HepG2 (cell line): Measurements from ENCODE around the gene B4GALT5. TPM values are rescaled to one million over a fixed set of nuclear protein-coding genes. Genes with fewer than 3 reads are reported as not detected.

Experiments
- BRCA1 ChIP-seq: sonication (generic); formaldehyde crosslinking; IDR thresholded peaks from 2 replicates; pipeline ENCODE4 v1.4.0; 2020; ENCODE audit warnings: missing genetic modification reagents
- CBX5 ChIP-seq: sonication (generic); formaldehyde crosslinking; IDR thresholded peaks from 2 replicates; pipeline ENCODE4 v1.4.0; 2020; ENCODE audit warnings: missing genetic modification reagents, borderline replicate concordance
- EP300 ChIP-seq, 3 experiments: sonication (generic) in 1 of 3; formaldehyde crosslinking in 1 of 3; IDR thresholded peaks; 2 replicates each; pipeline versions ENCODE4 v1.5.1 to v1.6.1; 2011 to 2020; ENCODE audit warnings: low read depth in 2 of 3, low read length in 2 of 3, borderline replicate concordance in 1 of 3, improper control_type of control experiment in 1 of 3, mild to moderate bottlenecking in 1 of 3, missing genetic modification reagents in 1 of 3, moderate library complexity in 1 of 3
- FOXK2 ChIP-seq: fragments of 450-650 bp; IDR thresholded peaks from 2 replicates; pipeline ENCODE4 v1.6.1; 2016
- JUND ChIP-seq: sonication (generic); formaldehyde crosslinking; IDR thresholded peaks from 2 replicates; pipeline ENCODE4 v1.8.0; 2022; ENCODE audit warnings: mild to moderate bottlenecking, missing genetic modification reagents
- KLF13 ChIP-seq: sonication (generic); formaldehyde crosslinking; IDR thresholded peaks from 2 replicates; pipeline ENCODE4 v1.4.0; 2020; ENCODE audit warnings: mild to moderate bottlenecking, missing genetic modification reagents
- LCORL ChIP-seq, 2 experiments: fragments of 450-650 bp in 1 of 2; sonication (generic) in 1 of 2; formaldehyde crosslinking in 1 of 2; IDR thresholded peaks; 2 replicates each; pipeline versions ENCODE4 v1.5.0 to v1.6.1; 2017 to 2020; ENCODE audit warnings: antibody characterized with exemption in 1 of 2, missing genetic modification reagents in 1 of 2
- MATR3 ChIP-seq: sonication (generic); formaldehyde crosslinking; IDR thresholded peaks from 2 replicates; pipeline ENCODE4 v1.4.0; 2020; ENCODE audit warnings: missing genetic modification reagents
- PAXIP1 ChIP-seq: sonication (generic); formaldehyde crosslinking; conservative IDR thresholded peaks from 2 replicates; pipeline ENCODE4 v1.4.0; 2020; ENCODE audit warnings: mild to moderate bottlenecking, missing genetic modification reagents, moderate library complexity
- PPARG ChIP-seq: conservative IDR thresholded peaks from 2 replicates; pipeline ENCODE4 v1.6.1; 2016; ENCODE audit warnings: missing biosample characterization, missing genetic modification reagents
- SOX5 ChIP-seq: IDR thresholded peaks from 2 replicates; pipeline ENCODE4 v1.6.1; 2016; ENCODE audit warnings: borderline replicate concordance
- ZFP91 ChIP-seq: sonication (generic); formaldehyde crosslinking; IDR thresholded peaks from 2 replicates; pipeline ENCODE4 v1.9.0; 2022; ENCODE audit warnings: missing genetic modification reagents, mild to moderate bottlenecking, borderline replicate concordance
- ZKSCAN5 ChIP-seq: sonication (generic); formaldehyde crosslinking; IDR thresholded peaks from 2 replicates; pipeline ENCODE4 v1.5.1; 2020; ENCODE audit warnings: mild to moderate bottlenecking, missing genetic modification reagents
- ZNF280D ChIP-seq: sonication (generic); formaldehyde crosslinking; IDR thresholded peaks from 2 replicates; pipeline ENCODE4 v1.5.1; 2020; ENCODE audit warnings: mild to moderate bottlenecking, missing genetic modification reagents
- ZNF362 ChIP-seq: sonication (generic); formaldehyde crosslinking; IDR thresholded peaks from 2 replicates; pipeline ENCODE4 v1.4.0; 2020; ENCODE audit warnings: missing genetic modification reagents, mild to moderate bottlenecking, borderline replicate concordance
- ZNF768 ChIP-seq: sonication (generic); formaldehyde crosslinking; IDR thresholded peaks from 2 replicates; pipeline ENCODE4 v1.4.0; 2020; ENCODE audit warnings: missing genetic modification reagents
- ZSCAN31 ChIP-seq: sonication (generic); formaldehyde crosslinking; IDR thresholded peaks from 2 replicates; pipeline ENCODE4 v1.5.0; 2020; ENCODE audit warnings: low read depth, mild to moderate bottlenecking, missing genetic modification reagents
- polyA plus RNA-seq, 8 experiments: library from polyadenylated mRNA; depleted of rRNA in 3 of 8; stranded (reverse) in 7 of 8; unstranded in 1 of 8; fragments of >200 nt; fragmentation: Illumina TruSeq in 4 of 8; extraction: Trizol in 4 of 8; gene quantifications; 2 replicates each; pipeline versions ENCODE4 v1.2.1 to v1.2.3, GENCODE V29; 2011 to 2016; ENCODE audit warnings: low read depth in 4 of 8, missing spikeins in 1 of 8, mixed read lengths in 1 of 8; ENCODE audit not compliant: insufficient read depth in 1 of 8
- total RNA-seq, 5 experiments: library from RNA; depleted of rRNA; stranded (reverse); fragments of >200 nt; fragmentation: Illumina TruSeq; extraction: Trizol; gene quantifications; 2 replicates each; pipeline ENCODE4 v1.2.3, GENCODE V29; 2016; ENCODE audit warnings: low read depth in 1 of 5

Gene B4GALT5
- total and polyA plus RNA-seq, 2 of the 13 experiments (the other 11 are each of a cell fraction or from before 2014, with no cell fraction given) = 27.3 to 30.9 TPM

- 0 out of 2 replicates have a peak, but pooled peaks have one; percentile 19 for TF ChIP-seq ZNF280D (CRISPR knock-in tag)
- TF ChIP-seq ZFP91 (CRISPR knock-in tag) = peak; percentile 32; the same call in 1 of the 2 replicates
- peak; percentile 42; the same call in 1 of the 2 replicates for TF ChIP-seq SOX5
- no peak for TF ChIP-seq BRCA1 (CRISPR knock-in tag)
- TF ChIP-seq KLF13 (CRISPR knock-in tag) = 0 out of 2 replicates have a peak, but pooled peaks have one; percentile 83
- no peak for TF ChIP-seq ZNF362
- peak; percentile 100 for TF ChIP-seq ZNF768 (CRISPR knock-in tag)
- no peak for TF ChIP-seq FOXK2
- TF ChIP-seq MATR3 (CRISPR knock-in tag) = 0 out of 2 replicates have a peak, but pooled peaks have one; percentile 70
- 0 out of 2 replicates have a peak, but pooled peaks have one; percentile 31 for TF ChIP-seq PPARG
- 0 out of 2 replicates have a peak, but pooled peaks have one; percentile 6 for TF ChIP-seq JUND (CRISPR knock-in tag)
- 0 out of 2 replicates have a peak, but pooled peaks have one; percentile 41 for TF ChIP-seq ZSCAN31 (CRISPR knock-in tag)
- TF ChIP-seq EP300 (IDR thresholded peaks at IDR 0.05; ENCODE audit: low read depth in 2 of 2, low read length in 2 of 2) = no peak
- TF ChIP-seq EP300 (CRISPR knock-in tag; IDR thresholded peaks at IDR 0.05; ENCODE audit: borderline replicate concordance) = peak; percentile 56; the same call in 1 of the 2 replicates
- peak; percentile 65; the same call in 1 of the 2 replicates for TF ChIP-seq CBX5
- TF ChIP-seq LCORL (IDR thresholded peaks at IDR 0.05) = no peak
- peak; percentile 42; the same call in 1 of the 2 replicates for TF ChIP-seq LCORL (CRISPR knock-in tag; IDR thresholded peaks at IDR 0.05)
- TF ChIP-seq ZKSCAN5 (CRISPR knock-in tag) = no peak
- 0 out of 2 replicates have a peak, but pooled peaks have one; percentile 14 for TF ChIP-seq PAXIP1 (CRISPR knock-in tag)
Measured at GRCh38 chr20:49594143-49594930, 119.3 kb downstream of the B4GALT5 start (continued).
